ENCODE results near the gene AATF.

DNA sequence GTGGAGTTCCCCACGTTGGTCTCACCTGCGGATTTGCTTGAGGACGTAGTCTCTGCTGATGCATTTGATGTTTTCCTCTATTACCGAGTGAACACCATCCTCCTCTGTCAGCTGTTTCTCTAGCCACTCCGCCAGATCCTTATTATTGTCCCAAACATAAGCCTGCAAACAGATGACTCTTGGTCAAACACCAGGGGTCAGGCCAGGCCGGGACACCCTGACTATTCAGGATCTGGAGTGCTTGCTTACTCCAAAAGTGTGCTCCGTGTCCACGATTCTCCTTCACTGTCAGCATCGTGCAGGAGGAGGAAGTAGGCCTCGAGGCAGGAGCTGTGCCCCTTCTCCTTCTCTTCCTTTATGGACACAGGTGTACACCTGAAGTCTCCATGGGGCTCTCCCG, 140.2 kb downstream of the AATF start:
- TF ChIP-seq, protein P1, sequence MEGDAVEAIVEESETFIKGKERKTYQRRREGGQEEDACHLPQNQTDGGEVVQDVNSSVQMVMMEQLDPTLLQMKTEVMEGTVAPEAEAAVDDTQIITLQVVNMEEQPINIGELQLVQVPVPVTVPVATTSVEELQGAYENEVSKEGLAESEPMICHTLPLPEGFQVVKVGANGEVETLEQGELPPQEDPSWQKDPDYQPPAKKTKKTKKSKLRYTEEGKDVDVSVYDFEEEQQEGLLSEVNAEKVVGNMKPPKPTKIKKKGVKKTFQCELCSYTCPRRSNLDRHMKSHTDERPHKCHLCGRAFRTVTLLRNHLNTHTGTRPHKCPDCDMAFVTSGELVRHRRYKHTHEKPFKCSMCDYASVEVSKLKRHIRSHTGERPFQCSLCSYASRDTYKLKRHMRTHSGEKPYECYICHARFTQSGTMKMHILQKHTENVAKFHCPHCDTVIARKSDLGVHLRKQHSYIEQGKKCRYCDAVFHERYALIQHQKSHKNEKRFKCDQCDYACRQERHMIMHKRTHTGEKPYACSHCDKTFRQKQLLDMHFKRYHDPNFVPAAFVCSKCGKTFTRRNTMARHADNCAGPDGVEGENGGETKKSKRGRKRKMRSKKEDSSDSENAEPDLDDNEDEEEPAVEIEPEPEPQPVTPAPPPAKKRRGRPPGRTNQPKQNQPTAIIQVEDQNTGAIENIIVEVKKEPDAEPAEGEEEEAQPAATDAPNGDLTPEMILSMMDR (conservative IDR thresholded peaks at IDR 0.05; ENCODE audit: low read length): no peak
- TF ChIP-seq EZH2phosphoT487 (IDR thresholded peaks at IDR 0.05; ENCODE audit: borderline replicate concordance): no peak

All from Loucy (cell line).